ENCODE results near the gene OSGIN1.
A peak's percentile ranks its signal among the peaks of the same experiment; 100 is the strongest.

OSGIN1 gene, protein sequence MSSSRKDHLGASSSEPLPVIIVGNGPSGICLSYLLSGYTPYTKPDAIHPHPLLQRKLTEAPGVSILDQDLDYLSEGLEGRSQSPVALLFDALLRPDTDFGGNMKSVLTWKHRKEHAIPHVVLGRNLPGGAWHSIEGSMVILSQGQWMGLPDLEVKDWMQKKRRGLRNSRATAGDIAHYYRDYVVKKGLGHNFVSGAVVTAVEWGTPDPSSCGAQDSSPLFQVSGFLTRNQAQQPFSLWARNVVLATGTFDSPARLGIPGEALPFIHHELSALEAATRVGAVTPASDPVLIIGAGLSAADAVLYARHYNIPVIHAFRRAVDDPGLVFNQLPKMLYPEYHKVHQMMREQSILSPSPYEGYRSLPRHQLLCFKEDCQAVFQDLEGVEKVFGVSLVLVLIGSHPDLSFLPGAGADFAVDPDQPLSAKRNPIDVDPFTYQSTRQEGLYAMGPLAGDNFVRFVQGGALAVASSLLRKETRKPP

DNA sequence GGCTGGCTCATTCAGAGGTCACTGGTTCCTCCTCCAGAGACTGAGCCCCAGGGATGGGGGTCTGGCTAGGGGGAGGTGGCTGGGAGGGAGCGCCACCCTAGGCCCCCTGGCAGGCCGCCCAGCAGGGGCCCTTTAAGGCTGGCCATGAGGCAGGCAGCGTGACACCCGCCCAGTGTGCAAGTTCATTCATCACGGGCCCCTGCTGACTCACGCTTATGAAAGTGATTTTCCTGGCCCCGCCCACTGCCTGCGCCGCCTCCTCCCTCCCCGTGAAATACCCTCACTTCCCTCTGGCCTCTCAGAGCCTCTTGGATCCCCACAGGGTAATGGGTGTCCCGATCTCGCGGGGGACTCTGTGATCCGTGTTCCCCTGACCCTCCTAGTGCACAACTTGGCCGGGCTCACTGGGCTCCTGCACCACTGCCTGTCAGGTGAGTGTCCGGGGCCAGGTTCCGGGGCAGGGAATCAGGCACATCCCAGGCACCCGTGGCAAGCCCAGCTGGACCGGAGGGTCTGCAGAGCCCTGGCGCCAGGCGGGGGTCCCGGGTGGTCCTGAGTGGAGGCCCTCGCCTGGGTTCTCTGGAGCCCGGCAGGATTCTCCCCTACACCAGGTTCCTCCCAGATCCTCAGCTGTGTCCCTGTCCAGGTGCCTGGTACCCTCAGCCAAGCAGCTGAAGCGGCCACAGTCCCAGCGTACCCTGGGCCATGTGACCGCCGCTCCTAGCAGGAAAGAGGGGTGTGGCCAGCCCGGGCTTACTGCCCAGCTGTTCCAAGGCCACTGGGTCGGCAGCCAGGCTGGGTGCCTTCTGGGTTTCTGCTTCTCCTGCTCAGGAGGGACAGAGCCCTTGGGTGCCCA lies at the start of gene OSGIN1:
OSGIN1 (plus strand) TSS at position 301 of the 856 bp plus-strand sequence. CDS start 4,432 bp downstream, outside the sequence.
- DNase-seq (ENCODE audit: low read depth): peak; percentile 36

DNA sequence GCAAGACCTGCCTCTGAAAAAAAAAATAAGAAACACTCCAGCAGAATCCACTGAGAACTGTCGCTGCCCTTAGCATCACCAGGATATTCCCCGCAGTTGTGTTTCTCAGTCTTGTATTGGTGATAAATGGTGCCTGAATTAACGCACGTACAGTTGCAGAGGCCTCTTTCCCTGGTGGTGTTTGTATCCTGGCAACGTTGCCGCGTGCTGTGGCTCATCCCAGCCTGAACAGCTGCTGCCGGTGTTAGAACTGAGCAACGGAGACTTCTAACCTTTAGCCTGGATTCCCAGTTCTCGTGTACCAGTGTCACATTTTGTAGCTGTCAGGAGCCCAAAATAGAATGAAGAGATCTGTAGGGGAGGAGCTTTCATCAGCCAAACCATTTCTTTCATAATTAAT lies 49.3 kb upstream of the OSGIN1 start:
- DNase-seq (ENCODE audit: low read depth): no peak

DNA sequence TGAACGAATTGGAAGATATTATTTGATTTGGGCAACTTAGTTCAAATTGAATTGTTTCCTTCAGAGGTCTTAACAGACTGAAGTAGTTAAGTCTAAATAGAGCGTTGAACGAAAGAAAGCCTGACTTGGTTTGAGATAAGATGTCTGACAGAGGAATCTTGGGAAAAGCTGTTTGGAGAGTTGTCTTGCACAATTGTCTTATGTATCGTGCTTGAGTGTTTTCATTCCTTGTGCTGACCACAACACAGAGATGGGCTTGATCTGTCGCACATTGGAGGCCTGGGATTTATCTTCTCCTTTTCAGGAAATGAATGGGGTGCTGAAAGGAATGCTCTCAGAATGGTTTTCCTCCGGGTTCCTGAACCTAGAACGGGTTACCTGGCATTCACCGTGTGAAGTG lies 46.4 kb upstream of the OSGIN1 start:
- no peak for DNase-seq (ENCODE audit: low read depth)

DNA sequence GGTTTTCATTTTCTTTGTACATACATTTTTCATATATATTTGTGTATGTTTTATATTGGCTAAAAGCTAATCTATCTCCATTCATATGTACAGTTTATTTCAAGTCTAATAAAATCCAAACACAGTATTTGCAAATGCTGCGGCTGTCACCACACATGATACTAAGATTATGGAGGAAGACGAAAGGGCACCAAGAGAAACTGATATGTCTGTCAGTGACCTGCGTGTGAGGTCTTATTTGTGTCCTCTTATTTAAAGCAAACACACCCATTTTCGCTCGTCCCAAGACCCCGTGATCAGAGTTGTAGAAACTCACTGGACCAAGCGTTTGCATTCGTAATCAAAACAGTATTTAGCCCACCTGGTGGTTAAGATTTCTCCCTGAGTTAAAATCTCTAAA lies 45.9 kb upstream of the OSGIN1 start:
- DNase-seq (ENCODE audit: low read depth): no peak

DNA sequence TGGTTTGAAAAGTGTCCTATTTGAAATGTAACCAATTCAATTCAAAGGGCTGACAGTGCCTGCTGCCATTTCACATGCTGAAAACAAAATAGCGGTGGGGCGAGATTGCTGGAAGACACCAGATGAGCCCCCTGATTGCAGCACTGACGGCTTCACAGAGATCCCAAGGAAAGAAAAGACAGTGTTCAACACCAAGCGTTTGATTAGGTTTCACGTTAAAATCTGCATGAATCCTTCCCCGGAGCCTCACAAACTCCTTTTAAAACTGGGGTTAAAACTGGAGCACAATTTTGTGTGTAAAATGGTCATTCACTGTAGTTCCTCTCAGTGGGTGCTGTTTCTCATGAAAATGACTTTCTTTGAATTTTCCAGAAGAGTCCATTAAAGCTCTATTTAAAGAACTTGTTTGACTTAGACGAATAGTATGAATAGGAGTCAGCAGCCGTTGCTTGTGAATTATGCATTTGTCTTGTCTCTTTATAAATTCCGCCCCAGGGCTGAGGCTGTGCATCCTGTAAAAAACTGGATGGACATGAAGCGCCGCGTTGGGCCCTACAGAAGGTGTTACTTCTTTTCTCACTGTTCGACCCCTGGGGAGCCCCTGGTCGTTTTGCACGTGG lies 45.3 kb upstream of the OSGIN1 start:
- no peak for DNase-seq (ENCODE audit: low read depth)

DNA sequence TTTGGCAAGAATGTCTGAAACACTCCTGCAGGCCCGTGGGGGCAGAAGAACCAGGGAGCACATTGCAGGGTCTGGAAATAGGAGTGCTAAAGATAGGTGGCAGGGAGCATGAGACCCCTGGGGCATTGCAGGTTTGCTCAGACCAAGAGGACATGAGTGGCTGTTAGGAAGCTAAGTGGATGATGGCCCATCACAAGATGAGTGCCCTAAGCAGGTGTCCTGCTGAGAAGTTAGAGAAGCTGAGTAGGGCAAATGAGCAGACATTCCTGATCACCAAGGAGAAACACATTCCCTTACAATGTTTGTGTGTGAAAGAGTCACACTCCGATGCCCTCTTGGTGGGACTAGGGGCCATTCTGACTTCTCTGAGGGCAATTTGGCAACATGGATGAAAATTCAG lies 44.2 kb upstream of the OSGIN1 start:
- DNase-seq (ENCODE audit: low read depth): no peak

DNA sequence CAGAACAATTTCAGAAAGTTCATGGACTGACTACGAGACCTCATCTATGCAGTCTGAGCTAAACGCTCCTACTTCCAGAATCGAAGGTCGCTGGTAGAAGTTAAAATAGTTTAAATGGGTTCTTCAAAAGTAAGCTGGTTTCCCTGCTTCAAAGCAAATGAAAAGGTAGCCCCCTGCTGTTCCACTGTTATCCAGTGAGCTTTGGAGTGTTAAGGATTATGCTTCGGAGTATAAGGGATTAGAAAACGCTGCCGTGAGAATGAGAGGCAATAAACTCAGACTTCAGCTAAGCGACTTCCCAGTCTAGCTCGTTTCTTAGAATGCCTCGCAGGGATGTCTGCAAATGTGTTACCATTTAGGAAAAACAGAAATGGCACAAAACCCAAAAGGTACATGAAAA lies 41.8 kb upstream of the OSGIN1 start:
- DNase-seq (ENCODE audit: low read depth): no peak

DNA sequence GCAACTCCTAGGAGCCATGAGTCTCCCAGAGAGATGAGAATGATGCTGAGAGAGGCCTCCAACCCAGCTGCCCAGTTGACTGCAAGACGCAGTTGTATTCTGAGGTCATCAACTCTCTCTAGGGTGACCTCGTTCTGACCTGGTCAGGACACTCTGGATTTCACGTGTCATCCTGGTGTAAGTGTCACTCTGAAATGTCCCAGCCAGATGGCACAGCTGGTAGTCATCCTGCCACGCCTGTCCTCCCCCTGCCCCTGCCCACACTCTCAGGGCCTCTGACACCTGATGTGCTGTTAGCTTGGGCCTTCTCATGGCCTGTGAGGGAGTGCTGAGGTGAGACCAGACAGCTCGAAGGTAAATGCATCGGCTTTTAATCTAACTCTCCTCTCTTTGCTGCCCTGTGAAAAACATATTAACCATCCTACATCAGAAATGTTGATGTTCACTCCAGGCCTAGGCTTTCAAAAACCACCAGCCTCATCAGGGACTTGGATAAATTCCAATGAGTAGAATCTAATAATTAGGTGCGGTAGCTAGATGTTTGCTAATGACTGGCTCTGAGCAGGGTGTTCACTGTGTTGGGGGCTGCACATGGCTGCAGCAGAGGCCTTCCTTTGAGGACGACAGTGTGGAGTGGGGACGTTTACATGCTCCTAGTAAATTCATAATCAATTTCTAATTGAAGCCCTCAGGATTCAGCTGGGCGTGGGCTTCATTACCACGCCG lies 40.4 kb upstream of the OSGIN1 start:
- DNase-seq (ENCODE audit: low read depth): no peak

DNA sequence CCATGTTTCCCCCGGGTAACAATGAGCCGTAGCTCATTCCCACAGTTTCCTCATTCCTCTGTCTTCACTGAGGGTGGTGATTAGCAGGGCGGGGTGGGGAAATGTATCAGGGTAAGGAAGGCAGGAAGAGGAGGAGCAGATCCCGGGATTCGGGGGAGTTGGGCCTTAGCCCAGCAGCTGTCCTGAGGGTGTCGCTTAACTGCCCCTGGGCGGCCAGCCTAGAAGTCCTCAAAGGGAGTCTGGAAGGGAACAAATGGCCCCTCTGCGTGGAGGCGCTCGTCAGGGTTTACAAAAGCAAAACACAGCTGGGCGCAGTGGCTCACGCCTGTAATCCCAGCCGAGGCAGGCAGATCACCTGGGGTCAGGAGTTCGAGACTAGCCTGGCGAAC lies 39.8 kb upstream of the OSGIN1 start:
- DNase-seq (ENCODE audit: low read depth): no peak

DNA sequence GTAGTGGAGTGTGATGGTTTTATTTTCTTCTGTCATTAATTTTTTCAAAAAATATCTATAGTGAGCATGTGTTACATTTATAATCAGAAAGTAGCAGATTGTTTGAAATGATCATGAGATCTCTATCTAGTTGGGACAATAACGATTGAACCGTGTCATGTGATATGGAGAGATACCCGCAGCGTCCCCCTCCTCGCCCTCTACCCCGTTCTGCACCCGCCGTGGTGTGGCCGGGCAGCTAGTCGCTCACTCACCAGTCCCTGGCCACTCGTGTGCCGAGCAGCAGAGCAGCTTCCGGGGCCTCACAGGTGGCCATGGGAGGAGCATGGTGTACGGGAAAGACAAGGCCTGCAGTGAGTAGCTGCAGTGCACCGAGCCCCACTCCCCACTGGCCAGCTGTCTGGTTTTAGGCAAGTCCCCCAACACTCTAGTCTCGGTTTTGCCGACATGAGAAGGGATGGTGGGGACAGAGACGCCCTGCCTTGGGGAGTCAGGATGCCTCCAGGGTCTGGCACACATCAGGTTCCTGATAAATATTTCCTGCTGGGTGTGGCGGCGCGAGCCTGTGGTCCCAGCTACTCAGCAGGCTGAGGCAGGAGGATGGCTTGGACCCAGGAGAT lies 38.8 kb upstream of the OSGIN1 start:
- DNase-seq (ENCODE audit: low read depth): no peak

DNA sequence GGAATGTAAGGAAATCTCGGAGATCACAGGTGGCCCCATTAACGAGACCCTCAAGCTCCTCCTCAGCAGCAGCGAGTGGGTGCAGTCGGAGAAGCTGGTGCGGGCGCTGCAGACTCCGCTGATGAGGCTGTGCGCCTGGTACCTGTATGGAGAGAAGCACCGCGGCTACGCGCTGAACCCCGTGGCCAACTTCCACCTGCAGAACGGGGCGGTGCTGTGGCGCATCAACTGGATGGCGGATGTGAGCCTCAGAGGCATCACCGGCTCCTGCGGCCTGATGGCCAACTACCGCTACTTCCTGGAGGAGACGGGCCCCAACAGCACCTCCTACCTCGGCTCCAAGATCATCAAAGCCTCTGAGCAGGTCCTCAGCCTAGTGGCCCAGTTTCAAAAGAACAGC lies 38.0 kb upstream of the OSGIN1 start:
- no peak for DNase-seq (ENCODE audit: low read depth)

DNA sequence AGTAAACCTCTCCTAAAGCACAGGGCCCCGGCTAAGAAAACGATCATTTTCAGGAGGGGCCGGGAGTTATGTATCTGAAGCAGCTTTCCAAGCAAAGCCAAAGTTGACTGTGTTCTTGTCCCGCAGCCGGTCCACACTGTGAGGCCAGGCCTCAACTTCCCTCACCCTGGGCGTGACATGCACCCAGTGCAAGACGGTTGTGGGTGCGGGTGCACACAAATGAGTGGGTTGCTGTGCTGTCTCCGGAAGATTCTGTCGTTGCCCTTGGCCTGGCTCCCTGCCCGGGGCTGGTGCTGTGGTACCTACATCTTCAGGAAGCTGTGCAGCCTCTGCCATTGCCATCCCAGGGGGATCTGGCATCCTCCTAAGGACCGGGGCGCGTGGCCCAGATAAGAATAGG lies 37.5 kb upstream of the OSGIN1 start:
- no peak for DNase-seq (ENCODE audit: low read depth)

DNA sequence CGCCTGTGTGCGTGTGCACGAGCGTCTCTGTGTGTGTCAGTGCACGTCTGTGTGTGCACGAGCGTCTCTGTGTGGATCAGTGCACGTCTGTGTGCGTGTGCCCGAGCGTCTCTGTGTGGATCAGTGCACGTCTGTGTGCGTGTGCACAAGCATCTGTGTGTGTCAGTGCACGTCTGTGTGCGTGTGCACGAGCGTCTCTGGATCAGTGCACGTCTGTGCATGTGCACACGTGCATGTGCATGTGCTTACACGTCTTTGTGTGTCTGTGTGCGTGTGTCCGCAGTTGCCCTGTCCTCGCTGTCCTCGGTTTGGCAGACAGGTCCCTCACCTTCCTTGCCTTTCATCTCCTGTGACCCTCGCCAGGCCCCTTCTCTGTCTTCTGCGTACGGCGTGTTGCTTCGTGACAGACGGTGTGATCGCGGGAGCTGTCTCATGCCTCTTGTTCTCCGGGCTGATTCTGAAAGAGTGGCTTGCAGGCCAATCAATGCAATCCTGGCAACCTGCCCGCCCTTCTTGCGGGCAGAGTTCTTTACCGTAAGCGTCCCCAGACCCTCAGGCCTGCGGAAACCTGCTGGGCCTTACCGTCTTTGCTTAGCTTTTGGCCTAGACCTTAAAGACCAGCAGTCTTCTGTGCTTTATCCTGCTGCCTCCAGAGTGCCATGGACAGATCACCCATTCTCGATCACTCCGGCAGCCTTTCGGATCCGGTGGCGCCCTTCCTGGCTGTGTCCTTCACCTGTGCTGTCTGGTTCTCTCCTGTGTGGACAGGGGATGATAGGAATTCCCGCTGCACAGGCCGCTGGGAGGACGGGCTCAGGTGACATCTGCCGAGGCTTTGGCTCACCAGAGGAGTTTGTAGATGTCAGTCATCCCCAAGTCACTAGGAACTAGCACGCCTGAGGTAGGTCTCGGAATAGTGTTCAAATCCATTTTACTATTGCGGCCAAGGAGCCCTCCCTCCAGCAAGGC lies 35.6 kb upstream of the OSGIN1 start:
- no peak for DNase-seq (ENCODE audit: low read depth)

DNA sequence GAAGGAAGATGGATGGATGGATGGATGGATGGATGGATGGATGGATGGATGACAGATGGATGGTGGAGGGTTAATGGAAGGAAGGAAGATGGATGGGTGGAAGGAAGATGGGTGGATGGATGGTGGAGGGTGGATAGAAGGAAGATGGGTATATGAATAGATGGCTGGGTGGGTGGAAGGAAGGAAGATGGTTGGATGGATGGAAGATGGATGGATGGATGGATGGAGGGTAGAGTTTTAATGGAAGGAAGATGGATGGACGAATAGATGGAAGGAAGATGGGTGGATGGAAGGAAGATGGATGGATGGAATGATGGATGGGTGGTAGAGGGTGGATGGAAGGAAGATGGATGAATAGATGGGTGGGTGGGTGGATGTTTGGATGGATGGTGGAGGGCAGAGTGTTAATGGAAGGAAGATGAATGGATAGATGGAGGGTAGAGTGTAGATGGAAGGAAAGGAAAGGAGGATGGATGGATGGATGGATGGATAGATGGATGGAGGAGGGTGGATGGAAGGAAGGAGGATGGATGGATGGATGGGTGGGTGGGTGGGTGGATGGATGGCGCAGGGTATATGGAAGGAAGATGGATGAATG lies 32.0 kb upstream of the OSGIN1 start:
- no peak for DNase-seq (ENCODE audit: low read depth)

DNA sequence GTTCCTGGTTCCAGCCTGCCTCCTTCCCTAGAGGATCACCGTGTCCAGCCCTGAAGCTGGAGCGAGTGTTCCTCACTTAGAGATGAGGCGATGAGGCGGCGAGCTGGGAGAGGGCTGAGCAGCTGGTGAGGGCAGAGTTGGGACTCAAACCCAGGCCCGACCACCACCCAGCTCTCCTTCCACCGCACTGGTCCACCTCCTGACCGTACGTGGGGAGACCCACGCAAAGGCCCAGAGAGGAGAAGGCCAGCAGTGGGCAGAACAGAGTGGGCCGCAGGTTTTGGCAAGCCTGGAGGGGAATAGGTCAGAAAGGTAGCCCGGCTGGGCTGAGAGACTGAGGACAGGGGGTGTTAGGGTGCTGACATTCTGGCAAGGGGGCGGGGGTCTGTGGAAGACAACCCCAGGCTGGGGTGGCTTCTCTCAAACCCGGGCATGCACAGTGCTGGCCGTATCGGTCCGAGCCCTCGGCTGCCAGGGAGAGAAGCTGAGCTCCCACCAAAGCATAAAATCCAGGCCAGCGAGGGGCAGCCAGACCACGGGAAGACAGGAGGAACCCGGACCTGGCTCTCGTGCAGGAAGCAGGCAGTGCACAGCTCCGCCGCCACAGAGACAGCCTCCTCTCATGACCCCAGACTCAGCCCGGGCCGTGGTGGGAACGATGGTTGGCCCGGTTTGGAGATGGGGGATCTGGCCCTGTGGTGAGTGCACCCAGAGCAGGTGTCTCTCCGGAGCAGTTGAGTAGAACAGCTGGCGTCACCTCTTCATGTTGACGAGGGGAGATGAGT lies 29.3 kb upstream of the OSGIN1 start:
- no peak for DNase-seq (ENCODE audit: low read depth)

DNA sequence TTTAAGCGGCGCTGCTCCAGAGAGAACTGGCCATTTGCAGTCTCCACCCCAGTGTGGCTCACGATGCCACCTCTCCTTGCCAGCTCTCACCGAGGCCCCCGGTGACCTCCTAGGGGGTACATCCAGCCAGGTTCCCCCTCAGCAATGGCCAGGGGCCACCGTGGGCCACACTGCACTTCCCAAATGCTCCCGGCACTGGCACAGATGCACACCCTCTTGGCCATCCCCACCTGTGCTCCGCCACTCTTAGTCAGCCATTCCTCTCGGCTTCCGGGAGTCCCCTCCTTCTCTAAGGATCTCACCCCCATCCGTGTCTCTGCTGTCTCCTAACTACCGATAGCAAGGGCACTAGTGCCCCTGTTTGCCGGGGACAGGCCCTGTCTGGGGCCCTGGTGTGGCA lies 28.4 kb upstream of the OSGIN1 start:
- no peak for DNase-seq (ENCODE audit: low read depth)

DNA sequence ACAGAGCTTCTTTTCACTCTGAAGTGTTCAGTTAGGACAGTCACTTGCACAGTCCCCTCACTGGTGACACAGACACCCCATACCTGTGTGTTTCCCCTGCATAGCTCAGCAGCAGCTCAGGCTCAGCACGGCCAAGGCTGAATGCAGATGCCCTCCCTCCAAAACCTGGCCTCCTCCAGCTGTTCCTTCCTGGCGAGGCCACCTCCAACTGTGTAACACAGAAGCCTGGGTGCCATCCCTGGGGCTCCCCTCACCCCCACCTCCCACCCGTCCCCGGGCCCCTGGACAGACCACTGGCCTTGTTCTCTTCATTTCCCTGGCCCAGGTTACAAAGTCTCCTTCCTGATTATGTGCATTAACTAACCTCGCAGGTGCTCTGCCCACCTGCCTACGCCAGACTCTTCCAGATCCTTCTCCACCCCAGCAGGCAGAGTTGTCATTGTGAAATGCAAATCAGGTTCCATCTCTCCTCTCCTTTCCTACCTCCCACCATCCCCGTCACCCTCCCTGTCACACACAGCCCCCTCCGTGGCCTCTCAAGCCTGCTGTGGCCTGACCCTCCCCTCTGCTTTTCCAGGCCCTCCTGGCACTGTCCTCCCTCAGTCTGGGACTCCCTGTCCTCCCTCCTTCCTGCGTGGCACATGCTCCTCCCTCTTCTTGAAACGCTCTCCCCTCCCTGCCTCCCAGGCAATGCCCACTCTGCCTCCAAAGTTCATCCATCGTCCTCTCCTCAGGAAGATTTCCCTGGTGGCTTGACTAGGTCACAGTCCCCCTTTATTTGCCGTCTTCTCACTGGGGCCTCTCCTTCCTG lies 27.7 kb upstream of the OSGIN1 start:
- no peak for DNase-seq (ENCODE audit: low read depth)

Measured in stimulated activated CD8-positive, alpha-beta memory T cell treated with anti-CD3 and anti-CD28 coated beads, Interleukin-12 subunit alpha, Interleukin-12 subunit beta, amount 100 ng/mL, for 1 hour (primary cell).